Measurements from ENCODE around the gene TMEM139.
"Not testable (repeated sequence)": the region's sequence is repeated elsewhere in the genome, so short reads cannot be mapped to it uniquely, and the experiment has no call there.

TMEM139 gene

GRCh38 chr7:143261901-143262300 is 22.9 kb upstream of the TMEM139 start:
- no peak for DNase-seq

- peak; percentile 42 to 43 for DNase-seq
Observed at GRCh38 chr7:143263266-143264195, 21.2 kb upstream of the TMEM139 start, which contains the start of gene GSTK1. Gene GSTK1, plus strand, starts transcription at chr7:143263441. Its CDS starts 73 bp downstream, at chr7:143263514.

- DNase-seq: not testable (repeated sequence)
Observed at GRCh38 chr7:143264196-143264568, 20.6 kb upstream of the TMEM139 start.

GRCh38 chr7:143265017-143265693 is 19.6 kb upstream of the TMEM139 start:
- no peak for DNase-seq

GRCh38 chr7:143269251-143269650 is 15.5 kb upstream of the TMEM139 start:
- no peak for DNase-seq

GRCh38 chr7:143271240-143271639 is 13.5 kb upstream of the TMEM139 start:
- DNase-seq: no peak

GRCh38 chr7:143272871-143273270 is 11.9 kb upstream of the TMEM139 start:
- DNase-seq: no peak

GRCh38 chr7:143279186-143280098 is 5.3 kb upstream of the TMEM139 start:
- no peak for DNase-seq

- no peak for DNase-seq
Observed at GRCh38 chr7:143280160-143280559, 4.6 kb upstream of the TMEM139 start.

- no peak for DNase-seq
Observed at GRCh38 chr7:143280566-143280965, 4.2 kb upstream of the TMEM139 start.

- no peak for DNase-seq
Observed at GRCh38 chr7:143281529-143281928, 3.2 kb upstream of the TMEM139 start.

GRCh38 chr7:143282124-143282523 is 2.6 kb upstream of the TMEM139 start:
- DNase-seq: no peak

- DNase-seq: no peak
Observed at GRCh38 chr7:143283381-143283780, 1.4 kb upstream of the TMEM139 start.

GRCh38 chr7:143285470-143285778 is 666 bp downstream of the TMEM139 start:
- no peak for DNase-seq

- DNase-seq: no peak
Observed at GRCh38 chr7:143285806-143286521, 1.2 kb downstream of the TMEM139 start.

- DNase-seq: no peak
Observed at GRCh38 chr7:143286522-143286890, 1.7 kb downstream of the TMEM139 start.

- no peak for DNase-seq
Observed at GRCh38 chr7:143287339-143287934, 2.7 kb downstream of the TMEM139 start.

- DNase-seq: peak; percentile 95 to 98
Observed at GRCh38 chr7:143287935-143288826, 3.4 kb downstream of the TMEM139 start, which contains the start of gene CASP2. Gene CASP2, plus strand, starts transcription at chr7:143288351. Its CDS starts 105 bp downstream, at chr7:143288456.

GRCh38 chr7:143288836-143289235 is 4.1 kb downstream of the TMEM139 start:
- no peak for DNase-seq

- DNase-seq: no peak
Observed at GRCh38 chr7:143289421-143289820, 4.7 kb downstream of the TMEM139 start.

GRCh38 chr7:143289888-143290287 is 5.1 kb downstream of the TMEM139 start:
- not testable (repeated sequence) for DNase-seq
